Vagina (tissue), 2 donors: Measurements from ENCODE around the gene CDC42. TPM values are rescaled to one million over a fixed set of nuclear protein-coding genes. Genes with fewer than 3 reads are reported as not detected.
"Not testable (repeated sequence)": the region's sequence is repeated elsewhere in the genome, so short reads cannot be mapped to it uniquely, and the experiment has no call there.

Source experiments
- DNase-seq, 2 donors: peaks; one replicate each; pipeline ENCODE4 v3.0.0-alpha.2; 2017; ENCODE audit errors: extremely low spot score in 2 of 2
- H3K27ac ChIP-seq: fragments of 200-600 bp; sonication (generic); one replicate; pipeline ENCODE4 v1.5.1; 2019
- H3K27me3 ChIP-seq: fragments of 200-600 bp; sonication (generic); one replicate; pipeline ENCODE4 v1.5.1; 2019
- H3K36me3 ChIP-seq, 2 donors: fragments of 200-600 bp; sonication (generic); one replicate each; pipeline ENCODE4 v1.5.1; 2017 to 2019
- H3K4me1 ChIP-seq: fragments of 200-600 bp; sonication (generic); one replicate; pipeline ENCODE4 v1.5.1; 2019
- H3K4me3 ChIP-seq, 2 donors: fragments of 200-600 bp; sonication (generic); 1 replicate in 1 of 2; 2 replicates in 1 of 2; pipeline ENCODE4 v1.5.1; 2016 to 2019
- H3K9me3 ChIP-seq: fragments of 200-600 bp; sonication (generic); one replicate; pipeline ENCODE4 v1.5.1; 2019
- CTCF ChIP-seq, 3 experiments: fragments of 450-650 bp in 2 of 3; fragments of 200-600 bp in 1 of 3; sonication (generic) in 1 of 3; IDR thresholded peaks; one replicate each; pipeline ENCODE4 v1.5.1; 2017 to 2019; ENCODE audit warnings: antibody characterized with exemption in 3 of 3, mild to moderate bottlenecking in 2 of 3, moderate library complexity in 2 of 3
- POLR2A ChIP-seq, 2 donors: fragments of 450-650 bp; IDR thresholded peaks; one replicate each; pipeline ENCODE4 v1.6.1; 2017; ENCODE audit warnings: antibody characterized with exemption in 2 of 2, mild to moderate bottlenecking in 2 of 2, moderate library complexity in 2 of 2
- POLR2AphosphoS5 ChIP-seq, 2 donors: sonication (generic); formaldehyde crosslinking; IDR thresholded peaks; one replicate each; pipeline ENCODE4 v1.9.0; 2017; ENCODE audit warnings: antibody characterized with exemption in 2 of 2, mild to moderate bottlenecking in 2 of 2, low read depth in 1 of 2; ENCODE audit not compliant: insufficient read depth in 1 of 2
- intact Hi-C: fragments of 100-400 bp; cut with DNase I; formaldehyde crosslinking; loops from one replicate; pipeline ENCODE4 v1.15.1; 2023
- total RNA-seq: library from RNA; depleted of rRNA; stranded (reverse); fragments of >200 nt; gene quantifications from one replicate; pipeline ENCODE4 v1.2.3, GENCODE V29; 2016

The CDC42 gene
- 141 TPM for total RNA-seq

DNA sequence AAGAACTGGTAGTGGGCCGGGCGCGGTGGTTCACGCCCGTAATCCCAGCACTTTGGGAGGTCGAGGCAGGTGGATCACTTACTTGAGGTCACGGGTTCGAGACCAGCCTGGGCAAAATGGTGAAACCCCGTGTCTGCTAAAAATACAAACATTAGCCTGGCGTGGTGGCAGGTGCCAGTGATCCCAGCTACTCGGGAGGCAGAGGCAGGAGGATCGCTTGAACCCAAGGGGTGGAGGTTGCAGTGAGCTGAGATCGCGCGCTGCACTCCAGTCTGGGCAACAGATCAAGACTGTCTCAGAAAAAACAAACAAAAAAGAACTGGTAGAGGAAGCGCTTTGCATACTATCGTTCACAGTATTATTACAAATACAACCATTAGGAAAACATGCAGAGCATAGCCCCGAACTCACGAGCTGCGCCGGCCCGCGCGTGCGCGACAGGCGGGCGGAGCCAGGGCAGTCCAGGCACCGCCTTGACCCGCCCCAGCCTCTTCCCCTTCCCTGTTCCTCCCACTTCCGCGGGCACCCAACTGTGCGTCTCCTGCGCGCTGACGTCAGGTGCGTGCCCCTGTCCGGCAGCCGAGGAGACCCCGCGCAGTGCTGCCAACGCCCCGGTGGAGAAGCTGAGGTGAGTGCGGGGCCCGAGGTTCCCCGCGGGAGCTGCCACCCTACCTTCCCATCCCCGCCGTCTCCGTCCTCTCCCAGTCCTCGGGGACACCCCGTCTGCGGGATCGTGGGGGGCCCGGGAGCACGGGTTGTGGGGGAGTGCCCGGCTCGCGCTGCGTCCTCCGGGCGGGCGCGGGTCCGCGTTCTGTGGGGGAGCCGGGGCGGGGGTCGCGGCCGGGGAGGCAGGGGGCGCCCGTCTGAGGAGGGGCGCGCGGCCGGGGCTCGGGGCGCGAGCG lies at the start of gene CDC42:
Gene CDC42 (plus strand): TSS at position 595 of the 902 bp plus-strand sequence. CDS start 25,770 bp downstream, outside the sequence.
- peak within 1 kb of the TSS; percentile 99 for H3K27ac ChIP-seq
- H3K36me3 ChIP-seq = no peaks in the 10 kb centered on the region
- TF ChIP-seq POLR2A (IDR thresholded peaks at IDR 0.05) = peak; percentile 38 to 98
- TF ChIP-seq CTCF (IDR thresholded peaks at IDR 0.05) = no peak
- TF ChIP-seq POLR2AphosphoS5 (IDR thresholded peaks at IDR 0.05; ENCODE audit: insufficient read depth in 1 of 2, low read depth in 1 of 2) = peak; percentile 96 to 99
- intact Hi-C loops = no loop called here
- no peaks in the 10 kb centered on the region for H3K9me3 ChIP-seq
- H3K27me3 ChIP-seq = no peaks in the 10 kb centered on the region
- peak within 1 kb of the TSS; percentile 71 to 98 for H3K4me3 ChIP-seq
- peak; percentile 96 to 98 for DNase-seq
- H3K4me1 ChIP-seq = peaks cover 36% of the 10 kb centered on the region

DNA sequence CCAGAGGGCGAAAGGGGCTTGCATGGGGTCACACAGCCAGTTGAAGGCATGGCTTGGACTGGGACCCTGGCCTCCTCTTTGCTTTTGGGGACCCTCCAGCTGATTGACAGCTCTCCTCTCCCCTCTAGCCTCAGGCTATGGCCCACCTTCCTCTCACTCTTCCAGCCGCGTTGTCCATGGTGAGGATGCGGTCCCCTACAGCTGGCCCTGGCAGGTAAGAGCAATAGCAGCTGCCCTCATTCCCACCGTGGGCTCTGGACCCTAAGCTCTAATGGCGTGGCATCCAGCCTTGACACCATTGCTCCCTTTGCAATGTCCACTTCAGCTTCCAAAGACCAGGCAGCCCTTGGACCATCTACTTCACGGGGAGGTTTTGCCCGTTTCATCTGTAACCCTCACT lies 49.6 kb upstream of the CDC42 start:
- H3K4me1 ChIP-seq, H3K36me3 ChIP-seq, H3K27ac ChIP-seq, H3K27me3 ChIP-seq, intact Hi-C loops, DNase-seq, H3K4me3 ChIP-seq, H3K9me3 ChIP-seq: not testable (repeated sequence)

DNA sequence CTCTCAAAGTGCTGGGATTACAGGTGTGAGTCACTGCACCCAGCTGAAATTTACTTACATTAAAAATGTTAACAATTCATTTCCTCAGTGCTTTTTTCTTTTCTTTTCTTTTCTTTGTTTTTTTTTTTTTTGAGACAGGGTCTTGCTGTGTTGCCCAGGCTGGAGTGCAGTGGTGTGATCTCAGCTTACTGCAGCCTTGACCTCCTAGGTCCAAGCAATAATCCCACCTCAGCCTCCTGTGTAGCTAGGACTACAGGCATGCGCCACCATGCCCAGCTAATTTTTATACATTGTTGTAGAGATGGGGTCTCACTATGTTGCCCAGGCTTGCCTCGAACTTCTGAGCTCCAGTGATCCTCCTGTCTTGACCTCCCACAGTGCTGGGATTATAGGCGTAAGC lies 48.5 kb upstream of the CDC42 start:
- H3K9me3 ChIP-seq, intact Hi-C loops, H3K36me3 ChIP-seq, H3K4me3 ChIP-seq, H3K27ac ChIP-seq, DNase-seq, H3K27me3 ChIP-seq, H3K4me1 ChIP-seq: not testable (repeated sequence)

DNA sequence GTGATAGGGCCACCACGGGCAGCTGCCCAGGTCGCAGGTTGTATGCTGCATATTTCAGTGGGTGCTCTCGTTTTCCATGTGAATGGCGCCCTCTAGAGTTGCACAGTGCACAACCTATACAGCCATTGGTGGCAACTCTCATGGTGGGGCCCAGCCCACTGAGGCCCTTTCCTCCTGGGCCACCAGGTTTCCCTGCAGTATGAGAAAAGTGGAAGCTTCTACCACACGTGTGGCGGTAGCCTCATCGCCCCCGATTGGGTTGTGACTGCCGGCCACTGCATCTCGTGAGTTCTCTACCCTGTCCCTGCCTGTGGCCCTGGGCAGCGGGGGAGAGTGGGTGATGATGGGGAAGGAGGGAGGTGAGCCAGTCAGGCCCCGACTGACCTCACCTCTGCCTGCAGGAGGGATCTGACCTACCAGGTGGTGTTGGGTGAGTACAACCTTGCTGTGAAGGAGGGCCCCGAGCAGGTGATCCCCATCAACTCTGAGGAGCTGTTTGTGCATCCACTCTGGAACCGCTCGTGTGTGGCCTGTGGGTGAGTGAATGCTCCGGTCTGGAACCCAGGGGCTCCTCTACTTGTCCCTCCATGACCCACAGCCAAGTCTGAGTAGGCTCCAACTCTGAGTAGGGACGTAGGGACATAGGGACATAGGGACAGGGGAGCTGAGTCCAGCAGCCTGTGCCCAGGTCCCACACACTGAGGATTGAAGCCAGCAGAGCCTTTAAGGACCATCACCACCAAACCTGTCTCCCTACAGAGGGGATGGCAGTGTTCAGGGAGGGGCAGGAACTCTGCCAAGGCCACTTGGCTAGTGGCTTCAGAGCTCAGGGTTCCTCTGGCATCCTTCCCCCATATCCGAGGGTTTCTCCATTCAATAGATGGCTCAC lies 47.0 kb upstream of the CDC42 start:
- not testable (repeated sequence) for H3K27me3 ChIP-seq, H3K9me3 ChIP-seq, H3K4me1 ChIP-seq, H3K27ac ChIP-seq, DNase-seq, H3K4me3 ChIP-seq, H3K36me3 ChIP-seq
- intact Hi-C loops = loop anchor here (5.0 kb wide), 1 partner anchor 1923 kb away; no protein-coding TSS in a partner anchor

DNA sequence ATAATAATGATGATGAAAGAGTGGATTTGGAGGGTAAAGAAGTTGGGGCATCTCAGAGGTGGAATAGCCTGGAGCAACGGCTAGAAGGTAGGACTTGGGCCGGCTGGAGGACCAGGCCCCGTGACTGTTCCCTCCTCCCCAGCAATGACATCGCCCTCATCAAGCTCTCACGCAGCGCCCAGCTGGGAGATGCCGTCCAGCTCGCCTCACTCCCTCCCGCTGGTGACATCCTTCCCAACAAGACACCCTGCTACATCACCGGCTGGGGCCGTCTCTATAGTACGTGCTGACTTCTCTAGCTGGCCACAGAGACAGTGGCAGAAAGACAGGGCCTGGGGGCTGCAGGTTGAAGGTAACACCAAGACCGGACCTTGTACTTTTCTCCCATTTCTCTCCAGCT lies 45.8 kb upstream of the CDC42 start:
- not testable (repeated sequence) for H3K4me1 ChIP-seq
- intact Hi-C loops = loop anchor here (5.0 kb wide), 1 partner anchor 1924 kb away; no protein-coding TSS in a partner anchor

GRCh38 chr1:22007262-22007661 lies 45.2 kb upstream of the CDC42 start:
- H3K9me3 ChIP-seq, H3K4me3 ChIP-seq, H3K36me3 ChIP-seq, H3K27me3 ChIP-seq, DNase-seq, H3K4me1 ChIP-seq, H3K27ac ChIP-seq: not testable (repeated sequence)
- intact Hi-C loops = loop anchor here (5.0 kb wide), 1 partner anchor 1925 kb away; no protein-coding TSS in a partner anchor

More for the DNA sequence above, 45.8 kb upstream of the CDC42 start:
- H3K27ac ChIP-seq, H3K9me3 ChIP-seq, H3K27me3 ChIP-seq, H3K4me3 ChIP-seq, H3K36me3 ChIP-seq, DNase-seq: not testable (repeated sequence)

DNA sequence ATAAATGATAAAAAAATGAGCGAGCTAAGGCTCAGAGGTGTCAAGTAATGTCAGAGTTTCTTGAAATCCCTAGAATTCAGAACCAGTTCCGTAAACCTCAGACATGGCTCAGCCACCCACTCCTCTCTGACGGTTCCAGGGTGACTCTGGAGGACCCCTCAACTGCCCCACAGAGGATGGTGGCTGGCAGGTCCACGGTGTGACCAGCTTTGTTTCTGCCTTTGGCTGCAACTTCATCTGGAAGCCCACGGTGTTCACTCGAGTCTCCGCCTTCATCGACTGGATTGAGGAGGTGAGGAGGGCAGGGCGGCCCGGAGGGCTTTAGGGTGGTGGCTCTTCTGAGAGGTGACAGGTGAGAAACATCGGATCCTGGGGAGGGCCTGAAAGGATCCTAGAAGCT lies 42.9 kb upstream of the CDC42 start:
- H3K27ac ChIP-seq, H3K4me3 ChIP-seq, DNase-seq, H3K4me1 ChIP-seq, H3K36me3 ChIP-seq, H3K9me3 ChIP-seq, H3K27me3 ChIP-seq: not testable (repeated sequence)
- intact Hi-C loops = loop anchor here (5.0 kb wide), 1 partner anchor 1927 kb away; no protein-coding TSS in a partner anchor

DNA sequence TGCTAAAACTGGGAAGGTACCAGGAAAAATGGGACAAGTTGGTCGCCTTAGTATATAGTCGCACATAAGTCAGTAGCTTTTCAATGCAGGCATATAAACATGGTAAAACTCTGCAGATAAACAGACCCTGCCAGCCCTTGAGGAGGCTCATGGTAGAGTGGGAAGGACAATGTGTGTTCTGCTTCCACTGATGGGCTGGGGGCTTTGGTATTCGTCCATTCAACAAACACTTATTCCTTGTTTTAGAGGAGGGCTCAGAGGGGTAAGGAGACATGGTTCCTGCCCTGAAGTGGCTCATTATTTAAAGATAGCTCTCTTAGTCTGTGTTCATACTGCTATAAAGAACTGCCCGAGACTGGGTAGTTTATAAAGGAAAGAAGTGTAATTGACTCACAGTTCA lies 39.8 kb upstream of the CDC42 start:
- H3K27me3 ChIP-seq, H3K27ac ChIP-seq, intact Hi-C loops, H3K36me3 ChIP-seq, H3K4me1 ChIP-seq, DNase-seq, H3K4me3 ChIP-seq, H3K9me3 ChIP-seq: not testable (repeated sequence)

GRCh38 chr1:22014575-22015206 lies 37.8 kb upstream of the CDC42 start:
- DNase-seq, H3K9me3 ChIP-seq, H3K27ac ChIP-seq, H3K4me1 ChIP-seq, intact Hi-C loops, H3K36me3 ChIP-seq, H3K27me3 ChIP-seq, H3K4me3 ChIP-seq: not testable (repeated sequence)
